HEK293 (cell line): ENCODE measurements around the gene TRPM8.

Experiments
- HOXC10 ChIP-seq: sonication (generic); formaldehyde crosslinking; IDR thresholded peaks from 2 replicates; pipeline ENCODE4 v1.8.1; 2023; ENCODE audit warnings: mild to moderate bottlenecking, missing genetic modification reagents
- YY1 ChIP-seq: fragments of 450-650 bp; formaldehyde crosslinking; IDR thresholded peaks from 2 replicates; pipeline ENCODE4 v1.5.1; 2018; ENCODE audit warnings: missing biosample characterization, missing genetic modification characterization
- ZBTB1 ChIP-seq: fragments of 450-650 bp; formaldehyde crosslinking; IDR thresholded peaks from 2 replicates; pipeline ENCODE4 v1.5.1; 2016; ENCODE audit warnings: missing biosample characterization, missing genetic modification characterization
- ZFP3 ChIP-seq: fragments of 450-650 bp; formaldehyde crosslinking; IDR thresholded peaks from 2 replicates; pipeline ENCODE4 v1.5.1; 2016; ENCODE audit warnings: low read depth, missing biosample characterization, missing genetic modification characterization
- ZNF274 ChIP-seq, 2 experiments: fragments of 200-500 bp in 1 of 2; fragments of 450-650 bp in 1 of 2; sonication (Bioruptor generic) in 1 of 2; formaldehyde crosslinking in 1 of 2; IDR thresholded peaks; 2 replicates each; pipeline versions ENCODE4 v1.5.1 to v1.6.1; 2014 to 2016; ENCODE audit warnings: borderline replicate concordance in 1 of 2, inconsistent platforms in 1 of 2, low read length in 1 of 2, missing biosample characterization in 1 of 2, missing genetic modification characterization in 1 of 2
- TF ChIP-seq, protein P1 (sequence below): fragments of 450-650 bp; formaldehyde crosslinking; IDR thresholded peaks from 2 replicates; pipeline ENCODE4 v1.5.1; 2016; ENCODE audit warnings: missing biosample characterization, missing genetic modification characterization
- TF ChIP-seq, protein P2 (sequence below): fragments of 450-650 bp; formaldehyde crosslinking; IDR thresholded peaks from 2 replicates; pipeline ENCODE4 v1.5.1; 2016; ENCODE audit warnings: missing biosample characterization, missing genetic modification characterization, low read depth
- TF ChIP-seq, protein P3 (sequence below): fragments of 450-650 bp; formaldehyde crosslinking; IDR thresholded peaks from 2 replicates; pipeline ENCODE4 v1.5.1; 2016; ENCODE audit warnings: missing biosample characterization, missing genetic modification characterization
- TF ChIP-seq, protein P4 (sequence below): fragments of 450-650 bp; IDR thresholded peaks from 2 replicates; pipeline ENCODE4 v1.5.1; 2018; ENCODE audit warnings: missing biosample characterization, mild to moderate bottlenecking, missing genetic modification characterization

DNA sequence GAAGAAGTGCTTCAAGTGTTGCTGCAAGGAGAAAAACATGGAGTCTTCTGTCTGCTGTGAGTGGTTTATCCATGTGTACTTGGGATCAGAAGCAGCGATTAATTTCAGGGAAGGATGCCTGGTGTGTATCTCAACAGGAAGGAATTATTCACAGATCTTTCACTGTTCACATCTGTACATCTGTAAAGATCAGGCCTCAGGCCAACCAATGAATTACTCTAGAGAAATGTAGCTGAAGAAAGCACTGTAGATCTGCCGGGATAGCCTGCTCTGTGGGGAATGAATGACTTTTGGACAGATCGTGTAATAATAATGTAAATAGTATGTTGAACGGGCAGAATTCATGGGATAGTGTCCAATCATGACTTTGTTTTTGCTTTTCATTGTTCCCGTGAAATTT, 79.3 kb downstream of the TRPM8 start:
- TF ChIP-seq, protein P1, sequence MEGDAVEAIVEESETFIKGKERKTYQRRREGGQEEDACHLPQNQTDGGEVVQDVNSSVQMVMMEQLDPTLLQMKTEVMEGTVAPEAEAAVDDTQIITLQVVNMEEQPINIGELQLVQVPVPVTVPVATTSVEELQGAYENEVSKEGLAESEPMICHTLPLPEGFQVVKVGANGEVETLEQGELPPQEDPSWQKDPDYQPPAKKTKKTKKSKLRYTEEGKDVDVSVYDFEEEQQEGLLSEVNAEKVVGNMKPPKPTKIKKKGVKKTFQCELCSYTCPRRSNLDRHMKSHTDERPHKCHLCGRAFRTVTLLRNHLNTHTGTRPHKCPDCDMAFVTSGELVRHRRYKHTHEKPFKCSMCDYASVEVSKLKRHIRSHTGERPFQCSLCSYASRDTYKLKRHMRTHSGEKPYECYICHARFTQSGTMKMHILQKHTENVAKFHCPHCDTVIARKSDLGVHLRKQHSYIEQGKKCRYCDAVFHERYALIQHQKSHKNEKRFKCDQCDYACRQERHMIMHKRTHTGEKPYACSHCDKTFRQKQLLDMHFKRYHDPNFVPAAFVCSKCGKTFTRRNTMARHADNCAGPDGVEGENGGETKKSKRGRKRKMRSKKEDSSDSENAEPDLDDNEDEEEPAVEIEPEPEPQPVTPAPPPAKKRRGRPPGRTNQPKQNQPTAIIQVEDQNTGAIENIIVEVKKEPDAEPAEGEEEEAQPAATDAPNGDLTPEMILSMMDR (tag by site-specific recombination) = no peak
- TF ChIP-seq ZBTB1 (tag by site-specific recombination) = no peak
- no peak for TF ChIP-seq ZFP3
- no peak for TF ChIP-seq YY1 (tag by site-specific recombination)
- TF ChIP-seq, protein P2, sequence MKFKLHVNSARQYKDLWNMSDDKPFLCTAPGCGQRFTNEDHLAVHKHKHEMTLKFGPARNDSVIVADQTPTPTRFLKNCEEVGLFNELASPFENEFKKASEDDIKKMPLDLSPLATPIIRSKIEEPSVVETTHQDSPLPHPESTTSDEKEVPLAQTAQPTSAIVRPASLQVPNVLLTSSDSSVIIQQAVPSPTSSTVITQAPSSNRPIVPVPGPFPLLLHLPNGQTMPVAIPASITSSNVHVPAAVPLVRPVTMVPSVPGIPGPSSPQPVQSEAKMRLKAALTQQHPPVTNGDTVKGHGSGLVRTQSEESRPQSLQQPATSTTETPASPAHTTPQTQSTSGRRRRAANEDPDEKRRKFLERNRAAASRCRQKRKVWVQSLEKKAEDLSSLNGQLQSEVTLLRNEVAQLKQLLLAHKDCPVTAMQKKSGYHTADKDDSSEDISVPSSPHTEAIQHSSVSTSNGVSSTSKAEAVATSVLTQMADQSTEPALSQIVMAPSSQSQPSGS (tag by site-specific recombination) = no peak
- TF ChIP-seq, protein P3, sequence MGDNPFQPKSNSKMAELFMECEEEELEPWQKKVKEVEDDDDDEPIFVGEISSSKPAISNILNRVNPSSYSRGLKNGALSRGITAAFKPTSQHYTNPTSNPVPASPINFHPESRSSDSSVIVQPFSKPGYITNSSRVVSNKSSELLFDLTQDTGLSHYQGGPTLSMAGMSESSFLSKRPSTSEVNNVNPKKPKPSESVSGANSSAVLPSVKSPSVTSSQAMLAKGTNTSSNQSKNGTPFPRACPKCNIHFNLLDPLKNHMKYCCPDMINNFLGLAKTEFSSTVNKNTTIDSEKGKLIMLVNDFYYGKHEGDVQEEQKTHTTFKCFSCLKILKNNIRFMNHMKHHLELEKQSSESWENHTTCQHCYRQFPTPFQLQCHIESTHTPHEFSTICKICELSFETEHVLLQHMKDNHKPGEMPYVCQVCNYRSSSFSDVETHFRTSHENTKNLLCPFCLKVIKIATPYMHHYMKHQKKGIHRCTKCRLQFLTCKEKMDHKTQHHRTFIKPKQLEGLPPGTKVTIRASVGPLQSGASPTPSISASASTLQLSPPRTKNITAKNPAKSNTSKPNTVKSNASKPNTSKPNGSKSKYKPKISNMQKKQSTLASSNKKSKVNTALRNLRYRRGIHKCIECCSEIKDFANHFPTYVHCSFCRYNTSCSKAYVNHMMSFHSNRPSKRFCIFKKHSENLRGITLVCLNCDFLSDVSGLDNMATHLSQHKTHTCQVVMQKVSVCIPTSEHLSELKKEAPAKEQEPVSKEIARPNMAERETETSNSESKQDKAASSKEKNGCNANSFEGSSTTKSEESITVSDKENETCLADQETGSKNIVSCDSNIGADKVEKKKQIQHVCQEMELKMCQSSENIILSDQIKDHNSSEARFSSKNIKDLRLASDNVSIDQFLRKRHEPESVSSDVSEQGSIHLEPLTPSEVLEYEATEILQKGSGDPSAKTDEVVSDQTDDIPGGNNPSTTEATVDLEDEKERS (tag by site-specific recombination) = no peak
- no peak for TF ChIP-seq ZNF274 (IDR thresholded peaks at IDR 0.05; ENCODE audit: low read length)
- TF ChIP-seq ZNF274 (tag by site-specific recombination; IDR thresholded peaks at IDR 0.05; ENCODE audit: borderline replicate concordance) = no peak
- TF ChIP-seq, protein P4, sequence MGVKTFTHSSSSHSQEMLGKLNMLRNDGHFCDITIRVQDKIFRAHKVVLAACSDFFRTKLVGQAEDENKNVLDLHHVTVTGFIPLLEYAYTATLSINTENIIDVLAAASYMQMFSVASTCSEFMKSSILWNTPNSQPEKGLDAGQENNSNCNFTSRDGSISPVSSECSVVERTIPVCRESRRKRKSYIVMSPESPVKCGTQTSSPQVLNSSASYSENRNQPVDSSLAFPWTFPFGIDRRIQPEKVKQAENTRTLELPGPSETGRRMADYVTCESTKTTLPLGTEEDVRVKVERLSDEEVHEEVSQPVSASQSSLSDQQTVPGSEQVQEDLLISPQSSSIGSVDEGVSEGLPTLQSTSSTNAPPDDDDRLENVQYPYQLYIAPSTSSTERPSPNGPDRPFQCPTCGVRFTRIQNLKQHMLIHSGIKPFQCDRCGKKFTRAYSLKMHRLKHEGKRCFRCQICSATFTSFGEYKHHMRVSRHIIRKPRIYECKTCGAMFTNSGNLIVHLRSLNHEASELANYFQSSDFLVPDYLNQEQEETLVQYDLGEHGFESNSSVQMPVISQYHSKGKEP = no peak
- TF ChIP-seq HOXC10 (CRISPR knock-in tag) = no peak
